ENCODE data around the gene SLCO2A1.

GRCh38 chr3:134035836-134036235 is 6.1 kb upstream of the SLCO2A1 start:
- TF ChIP-seq ZNF274 (IDR thresholded peaks at IDR 0.05; ENCODE audit: low read depth, low read length) (no peak), YY1 (IDR thresholded peaks at IDR 0.05; ENCODE audit: insufficient read depth, insufficient read length) (no peak)

Data from NT2/D1 (cell line).